HepG2 (cell line): Measurements from ENCODE around the gene WDR18.

Experiments
- BCL3 ChIP-seq: sonication (generic); formaldehyde crosslinking; IDR thresholded peaks from 2 replicates; pipeline ENCODE4 v1.5.1; 2020; ENCODE audit warnings: mild to moderate bottlenecking, missing genetic modification reagents, moderate library complexity
- CEBPB ChIP-seq: IDR thresholded peaks from 2 replicates; pipeline ENCODE4 v1.6.1; 2011; ENCODE audit warnings: low read depth, low read length, improper control_type of control experiment, borderline replicate concordance
- CTCF ChIP-seq: sonication (generic); formaldehyde crosslinking; IDR thresholded peaks from 2 replicates; pipeline ENCODE4 v1.5.0; 2020; ENCODE audit warnings: mild to moderate bottlenecking, missing genetic modification reagents, moderate library complexity
- JUND ChIP-seq: sonication (generic); formaldehyde crosslinking; IDR thresholded peaks from 2 replicates; pipeline ENCODE4 v1.8.0; 2022; ENCODE audit warnings: mild to moderate bottlenecking, missing genetic modification reagents
- PHB2 ChIP-seq: fragments of 450-650 bp; IDR thresholded peaks from 2 replicates; pipeline ENCODE4 v1.6.1; 2018; ENCODE audit not compliant: partially characterized antibody
- RAD21 ChIP-seq: fragments of 450-650 bp; formaldehyde crosslinking; IDR thresholded peaks from 2 replicates; pipeline ENCODE4 v1.5.0; 2020; ENCODE audit warnings: mild to moderate bottlenecking
- REST ChIP-seq, 2 experiments: IDR thresholded peaks; 2 replicates each; pipeline ENCODE4 v1.6.1; 2011 to 2012; ENCODE audit warnings: low read length in 2 of 2, borderline replicate concordance in 1 of 2, low read depth in 1 of 2, mild to moderate bottlenecking in 1 of 2, moderate library complexity in 1 of 2
- RXRA ChIP-seq: sonication (generic); formaldehyde crosslinking; IDR thresholded peaks from 2 replicates; pipeline ENCODE4 v1.5.1; 2020; ENCODE audit warnings: missing genetic modification reagents
- SIN3A ChIP-seq: IDR thresholded peaks from 2 replicates; pipeline ENCODE4 v1.6.1; 2011; ENCODE audit warnings: low read depth, mild to moderate bottlenecking, control low read depth, low read length, borderline replicate concordance
- SMAD3 ChIP-seq: sonication (generic); formaldehyde crosslinking; IDR thresholded peaks from 2 replicates; pipeline ENCODE4 v1.4.0; 2020; ENCODE audit warnings: missing genetic modification reagents
- SP1 ChIP-seq, 2 experiments: fragments of 450-650 bp in 1 of 2; sonication (generic) in 1 of 2; formaldehyde crosslinking in 1 of 2; IDR thresholded peaks; 2 replicates each; pipeline versions ENCODE4 v1.4.0 to v1.6.1; 2016 to 2020; ENCODE audit warnings: missing genetic modification reagents in 1 of 2
- SRF ChIP-seq: IDR thresholded peaks from 2 replicates; pipeline ENCODE4 v1.6.1; 2011; ENCODE audit warnings: mild to moderate bottlenecking, low read depth, low read length, moderate library complexity
- TBP ChIP-seq: sonication (generic); formaldehyde crosslinking; IDR thresholded peaks from 2 replicates; pipeline ENCODE4 v1.5.0; 2020; ENCODE audit warnings: missing genetic modification reagents
- ZNF704 ChIP-seq: sonication (generic); formaldehyde crosslinking; IDR thresholded peaks from 2 replicates; pipeline ENCODE4 v1.8.1; 2023; ENCODE audit warnings: mild to moderate bottlenecking, inconsistent platforms, moderate library complexity, missing genetic modification reagents, borderline replicate concordance

- TF ChIP-seq SIN3A: no peak
- TF ChIP-seq SRF: no peak
- TF ChIP-seq JUND (CRISPR knock-in tag): no peak
- no peak for TF ChIP-seq RXRA (CRISPR knock-in tag)
- TF ChIP-seq PHB2: no peak
- no peak for TF ChIP-seq SMAD3 (CRISPR knock-in tag)
- no peak for TF ChIP-seq RAD21
- TF ChIP-seq CTCF (CRISPR knock-in tag): no peak
- TF ChIP-seq TBP: no peak
- TF ChIP-seq BCL3 (CRISPR knock-in tag): no peak
- TF ChIP-seq REST (IDR thresholded peaks at IDR 0.05; ENCODE audit: borderline replicate concordance in 1 of 2, low read depth in 1 of 2, low read length in 2 of 2): no peak
- TF ChIP-seq CEBPB: no peak
- no peak for TF ChIP-seq ZNF704 (CRISPR knock-in tag)
- no peak for TF ChIP-seq SP1 (IDR thresholded peaks at IDR 0.05)
- TF ChIP-seq SP1 (CRISPR knock-in tag; IDR thresholded peaks at IDR 0.05): no peak
These were observed 6.6 kb downstream of the WDR18 start for GRCh38 chr19:990746-991145.
